ENCODE measurements around the gene CDK5RAP3.

- TF ChIP-seq ZNF501 (tag by site-specific recombination; IDR thresholded peaks at IDR 0.05) = no peak
- no peak for TF ChIP-seq CTCF (tag by site-specific recombination; IDR thresholded peaks at IDR 0.05)
- no peak for TF ChIP-seq ZNF266 (tag by site-specific recombination; IDR thresholded peaks at IDR 0.05; ENCODE audit: low read depth)
- TF ChIP-seq ZBTB49 (tag by site-specific recombination; IDR thresholded peaks at IDR 0.05; ENCODE audit: low read depth) = no peak
- no peak for TF ChIP-seq ZBTB8A (tag by site-specific recombination; IDR thresholded peaks at IDR 0.05)
- no peak for TF ChIP-seq ZBTB20 (tag by site-specific recombination; IDR thresholded peaks at IDR 0.05)
- no peak for TF ChIP-seq GFI1B (tag by site-specific recombination; IDR thresholded peaks at IDR 0.05)
- no peak for TF ChIP-seq ZNF274 (IDR thresholded peaks at IDR 0.05; ENCODE audit: low read length)
- no peak for TF ChIP-seq ZNF274 (tag by site-specific recombination; IDR thresholded peaks at IDR 0.05; ENCODE audit: borderline replicate concordance)
- TF ChIP-seq ZNF16 (tag by site-specific recombination; IDR thresholded peaks at IDR 0.05; ENCODE audit: low read depth) = no peak
- TF ChIP-seq ZNF121 (tag by site-specific recombination; IDR thresholded peaks at IDR 0.05) = no peak
- TF ChIP-seq ZFP41 (tag by site-specific recombination; IDR thresholded peaks at IDR 0.05; ENCODE audit: borderline replicate concordance) = no peak
- TF ChIP-seq MEIS1 (CRISPR knock-in tag; IDR thresholded peaks at IDR 0.05; ENCODE audit: borderline replicate concordance) = no peak
Measured at GRCh38 chr17:47993964-47994363, 23.1 kb downstream of the CDK5RAP3 start.
